ENCODE results near the gene MUC5B.
"Not testable (repeated sequence)": the region's sequence is repeated elsewhere in the genome, so short reads cannot be mapped to it uniquely, and the experiment has no call there.

MUC5B gene

GRCh38 chr11:1234054-1234720 is 11.3 kb downstream of the MUC5B start:
- no peak for DNase-seq

- DNase-seq, result no peak
Measured at GRCh38 chr11:1234771-1235305, 12.0 kb downstream of the MUC5B start.

GRCh38 chr11:1235306-1235900 is 12.5 kb downstream of the MUC5B start:
- DNase-seq, result no peak

GRCh38 chr11:1235901-1236315 is 13.0 kb downstream of the MUC5B start:
- no peak for DNase-seq

GRCh38 chr11:1236316-1237127 is 13.7 kb downstream of the MUC5B start:
- DNase-seq, result no peak

GRCh38 chr11:1237128-1237580 is 14.3 kb downstream of the MUC5B start:
- DNase-seq, result no peak

- no peak for DNase-seq
Measured at GRCh38 chr11:1237851-1238250, 15.0 kb downstream of the MUC5B start.

GRCh38 chr11:1238767-1239595 is 16.1 kb downstream of the MUC5B start:
- DNase-seq, result no peak

- DNase-seq, result no peak
Measured at GRCh38 chr11:1239596-1240205, 16.8 kb downstream of the MUC5B start.

GRCh38 chr11:1240771-1241170 is 17.9 kb downstream of the MUC5B start:
- no peak for DNase-seq

- no peak for DNase-seq
Measured at GRCh38 chr11:1241706-1242105, 18.8 kb downstream of the MUC5B start.

GRCh38 chr11:1242289-1242688 is 19.4 kb downstream of the MUC5B start:
- DNase-seq, result no peak

GRCh38 chr11:1242751-1243150 is 19.9 kb downstream of the MUC5B start:
- DNase-seq, result not testable (repeated sequence)

- DNase-seq, result not testable (repeated sequence)
Measured at GRCh38 chr11:1243521-1243920, 20.7 kb downstream of the MUC5B start.

GRCh38 chr11:1244557-1244956 is 21.7 kb downstream of the MUC5B start:
- not testable (repeated sequence) for DNase-seq

GRCh38 chr11:1245717-1246116 is 22.9 kb downstream of the MUC5B start:
- DNase-seq, result not testable (repeated sequence)

GRCh38 chr11:1246301-1246700 is 23.4 kb downstream of the MUC5B start:
- not testable (repeated sequence) for DNase-seq

- not testable (repeated sequence) for DNase-seq
Measured at GRCh38 chr11:1247026-1247425, 24.2 kb downstream of the MUC5B start.

- DNase-seq, result not testable (repeated sequence)
Measured at GRCh38 chr11:1248951-1249350, 26.1 kb downstream of the MUC5B start.

- DNase-seq, result not testable (repeated sequence)
Measured at GRCh38 chr11:1250411-1250810, 27.5 kb downstream of the MUC5B start.

GRCh38 chr11:1251236-1251770 is 28.4 kb downstream of the MUC5B start:
- DNase-seq, result no peak
